Suppressor macrophage (primary cell): ENCODE measurements around the gene TLCD3A.
"Not testable (repeated sequence)": the region's sequence is repeated elsewhere in the genome, so short reads cannot be mapped to it uniquely, and the experiment has no call there.

Source experiments
- DNase-seq, 4 experiments: peaks; one replicate each; pipeline ENCODE4 v3.0.0-alpha.2; 2020 to 2022

The TLCD3A gene

GRCh38 chr17:750431-751037 is 18.1 kb downstream of the TLCD3A start:
- no peak for DNase-seq

- peak; percentile 56 to 76 (median 68) for DNase-seq
Observed at GRCh38 chr17:751269-752001, 19.0 kb downstream of the TLCD3A start.

DNA sequence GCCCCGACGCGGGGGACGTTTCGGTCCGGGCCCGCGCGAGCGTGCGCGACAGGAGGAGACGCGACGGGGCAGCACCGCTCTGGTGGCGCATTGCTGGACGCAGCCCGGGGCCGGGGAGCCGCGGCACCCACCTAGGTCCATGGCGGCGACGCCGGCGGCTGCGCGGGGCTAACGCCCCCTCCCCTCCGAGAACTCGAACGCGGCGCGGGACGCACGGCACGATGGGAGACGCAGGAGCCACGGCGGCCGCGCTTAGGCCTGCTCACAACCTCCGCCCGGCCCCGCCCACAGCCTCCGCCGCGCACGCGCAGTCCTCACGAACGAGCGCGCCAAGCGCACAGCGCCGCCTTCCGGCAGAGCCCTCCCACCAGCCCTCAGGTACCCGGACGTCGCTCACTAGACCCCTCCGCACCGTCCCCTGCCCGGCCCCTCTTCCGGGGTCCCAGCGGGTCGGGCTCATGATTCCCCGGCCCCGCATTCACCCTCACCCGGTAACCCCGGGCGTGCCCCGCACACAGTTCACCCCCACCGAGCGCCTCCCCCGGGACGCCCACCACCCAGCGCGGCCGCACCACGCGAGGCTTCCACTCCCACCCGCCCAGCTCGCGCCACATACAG is 19.7 kb downstream of the TLCD3A start, which contains the start of gene GEMIN4:
Gene GEMIN4, minus strand, starts transcription at position 263 of the 618 bp plus-strand sequence. Its CDS starts 122 bp downstream, at position 141.
- peak; percentile 91 to 97 (median 96) for DNase-seq

DNA sequence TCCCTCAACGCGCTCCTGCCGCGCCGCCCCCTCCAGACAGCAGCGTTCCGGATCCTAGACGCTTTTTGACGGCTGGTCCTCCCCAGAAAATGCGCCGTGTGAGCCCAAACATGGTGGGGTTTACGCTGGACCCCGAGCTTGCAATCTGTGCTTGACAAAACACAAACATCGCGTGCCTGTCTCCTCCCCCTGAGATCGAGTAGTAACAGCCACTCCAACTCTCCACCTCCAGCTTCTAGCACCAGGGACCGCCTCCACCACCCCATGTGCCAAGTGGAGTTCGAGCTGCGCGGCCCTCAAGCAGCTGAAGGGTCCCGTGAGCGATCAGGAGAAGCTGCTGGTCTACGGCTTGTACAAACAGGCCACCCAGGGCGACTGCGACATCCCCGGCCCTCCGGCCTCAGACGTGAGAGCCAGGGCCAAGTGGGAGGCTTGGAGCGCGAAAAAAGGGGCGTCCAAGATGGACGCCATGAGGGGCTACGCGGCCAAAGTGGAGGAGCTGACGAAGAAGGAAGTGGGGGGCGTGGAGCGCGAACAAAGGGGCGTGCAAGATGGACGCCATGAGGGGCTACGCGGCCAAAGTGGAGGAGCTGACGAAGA is 20.3 kb downstream of the TLCD3A start:
- peak; percentile 9 to 44 (median 32) for DNase-seq

DNA sequence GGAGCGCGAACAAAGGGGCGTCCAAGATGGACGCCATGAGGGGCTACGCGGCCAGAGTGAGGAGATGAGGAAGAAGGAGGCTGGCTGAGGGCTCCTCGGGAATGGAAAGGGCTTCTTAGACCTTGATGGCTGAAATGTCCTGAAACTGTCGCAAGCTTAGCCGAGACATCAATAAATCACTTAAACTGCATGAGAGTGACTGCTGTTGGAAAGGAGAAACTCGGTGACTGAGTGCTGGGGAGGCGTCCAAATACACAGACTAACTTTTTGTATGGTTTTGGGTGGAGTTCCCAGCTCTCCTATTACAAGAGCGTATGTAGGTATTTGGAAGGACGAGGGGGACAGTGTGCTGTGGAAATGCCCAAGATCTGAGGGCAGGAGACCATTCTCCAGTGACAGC is 21.0 kb downstream of the TLCD3A start:
- DNase-seq, result no peak

DNA sequence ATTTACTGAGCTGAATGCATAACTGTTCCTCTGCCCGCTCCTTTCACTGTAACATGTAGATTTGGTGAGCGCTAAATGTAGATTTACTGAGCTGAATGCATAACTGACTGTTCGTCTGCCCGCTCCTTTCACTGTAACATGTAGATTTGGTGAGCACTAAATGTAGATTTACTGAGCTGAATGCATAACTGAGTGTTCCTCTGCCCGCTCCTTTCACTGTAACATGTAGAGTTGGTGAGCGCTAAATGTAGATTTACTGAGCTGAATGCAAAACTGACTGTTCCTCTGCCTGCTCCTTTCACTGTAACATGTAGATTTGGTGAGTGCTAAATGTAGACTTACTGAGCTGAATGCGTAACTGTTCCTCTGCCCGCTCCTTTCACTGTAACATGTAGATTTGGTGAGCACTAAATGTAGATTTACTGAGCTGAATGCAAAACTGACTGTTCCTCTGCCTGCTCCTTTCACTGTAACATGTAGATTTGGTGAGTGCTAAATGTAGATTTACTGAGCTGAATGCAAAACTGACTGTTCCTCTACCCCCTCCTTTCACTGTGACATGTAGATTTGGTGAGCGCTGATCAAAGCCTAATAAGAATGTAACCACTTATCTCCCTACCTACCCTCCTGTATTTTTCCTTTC is 23.0 kb downstream of the TLCD3A start:
- not testable (repeated sequence) for DNase-seq

- DNase-seq, result not testable (repeated sequence)
Observed at GRCh38 chr17:756010-756567, 23.7 kb downstream of the TLCD3A start.

DNA sequence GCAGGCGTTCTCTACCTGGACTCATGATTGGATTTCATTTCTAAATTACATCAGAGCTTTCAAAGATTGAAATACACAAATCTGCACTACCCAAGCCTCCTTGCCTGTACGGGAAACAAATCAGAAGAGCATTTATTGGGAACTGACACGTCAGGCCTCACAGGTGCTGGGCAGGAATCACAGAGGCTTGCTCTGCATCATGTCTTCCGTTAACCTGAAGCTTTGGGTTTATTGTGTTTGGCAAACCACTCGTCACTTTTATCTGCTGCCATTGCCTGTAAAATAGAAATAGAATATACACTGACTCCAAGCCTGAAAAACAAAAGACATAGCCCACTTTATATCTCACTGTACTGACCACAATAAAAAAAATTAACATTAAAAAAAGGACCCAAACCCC is 27.6 kb downstream of the TLCD3A start:
- no peak for DNase-seq

DNA sequence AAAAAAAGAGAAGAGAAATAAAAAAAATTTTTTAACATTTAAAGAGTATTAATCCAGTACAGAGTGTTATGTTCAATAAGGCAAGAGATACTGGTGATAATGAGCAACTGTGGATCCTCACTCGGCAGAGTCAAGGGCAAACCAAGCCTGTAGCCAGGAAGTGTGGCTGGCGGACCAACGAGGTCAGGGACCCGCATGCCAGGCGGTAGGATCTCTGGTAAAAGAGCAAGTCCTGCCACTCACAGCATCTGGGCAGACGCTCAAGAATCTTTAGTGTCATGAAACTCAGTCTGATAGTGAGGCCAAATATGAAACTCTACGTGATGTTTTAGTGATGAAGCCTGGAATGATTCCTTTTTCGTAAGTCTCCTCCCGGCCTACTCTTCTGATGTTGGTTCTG is 28.0 kb downstream of the TLCD3A start:
- DNase-seq, result no peak

DNA sequence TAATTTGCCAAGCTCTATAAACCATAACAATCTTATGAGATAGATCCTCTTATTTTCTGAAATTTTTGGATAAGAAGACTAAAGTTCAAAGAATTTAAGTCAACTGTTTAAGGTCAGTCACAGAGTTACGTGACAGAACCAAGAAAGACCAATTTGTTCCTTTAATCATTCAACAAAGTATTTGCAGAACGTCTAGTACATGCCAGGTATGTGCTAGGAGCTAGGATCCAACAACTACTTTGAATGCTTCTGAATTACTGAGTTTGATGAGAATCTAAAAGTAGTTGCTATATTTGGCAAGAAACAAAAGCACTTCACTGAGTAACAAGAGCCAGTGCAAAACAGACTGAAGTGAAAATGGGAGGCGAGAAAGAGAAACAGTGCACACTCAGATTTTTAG is 34.7 kb downstream of the TLCD3A start:
- DNase-seq, result no peak

GRCh38 chr17:773016-773415 is 40.6 kb downstream of the TLCD3A start:
- no peak for DNase-seq

DNA sequence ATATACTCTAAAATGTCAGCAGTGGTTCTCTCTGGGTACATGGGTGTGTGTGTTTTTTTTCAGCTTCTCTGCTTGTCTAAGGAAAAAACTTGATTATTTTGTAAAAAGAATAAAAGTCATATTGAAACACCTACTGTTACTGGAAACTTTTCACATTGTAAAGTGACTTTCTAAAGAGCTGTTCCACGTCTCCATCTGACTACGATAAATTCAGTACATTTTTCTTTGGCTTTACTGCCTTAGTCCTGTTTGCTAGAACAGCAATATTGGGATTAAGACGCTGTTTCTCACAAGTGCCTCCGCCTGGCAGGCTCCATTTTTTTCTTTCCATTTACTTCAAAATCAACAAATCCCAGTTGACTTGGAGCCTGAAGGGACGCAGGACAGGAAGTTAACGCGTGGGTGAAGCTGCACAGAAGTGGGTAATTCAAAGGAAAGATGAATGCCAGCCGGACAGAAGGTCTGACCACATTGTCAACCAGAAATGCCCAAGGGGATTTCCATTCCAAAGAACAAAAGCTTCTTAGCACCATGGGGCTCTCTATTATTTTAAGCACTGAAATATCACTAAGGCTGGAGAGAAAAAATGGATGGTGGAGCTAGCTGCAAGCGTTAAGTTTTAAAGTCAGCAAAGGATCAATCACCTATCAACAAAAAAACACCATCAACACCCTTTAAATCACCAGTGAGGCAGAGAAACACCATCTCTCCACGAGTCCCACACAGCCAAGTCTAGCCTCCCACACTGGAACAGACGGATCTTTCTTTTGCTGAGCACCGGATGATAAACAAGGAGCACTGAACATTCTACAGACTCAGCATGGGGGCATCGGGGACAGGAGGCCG is 41.3 kb downstream of the TLCD3A start:
- no peak for DNase-seq

DNA sequence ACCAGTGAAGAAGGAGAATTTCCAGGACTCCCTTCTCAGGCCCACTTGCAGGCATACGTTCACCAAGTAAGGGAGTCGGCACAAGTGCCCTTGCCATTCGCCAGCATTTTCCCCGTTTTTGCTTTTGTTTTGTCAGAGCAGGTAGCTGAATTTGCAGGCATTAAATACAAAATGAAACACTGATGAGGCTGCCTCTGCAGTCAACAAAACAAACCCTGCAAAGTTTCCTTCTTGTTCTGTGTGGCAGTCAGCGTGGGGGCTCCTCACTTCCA is 41.9 kb downstream of the TLCD3A start:
- no peak for DNase-seq

GRCh38 chr17:778096-778495 is 45.7 kb downstream of the TLCD3A start:
- no peak for DNase-seq

- peak; percentile 94 to 98 (median 97) for DNase-seq
Observed at GRCh38 chr17:781805-782731, 49.7 kb downstream of the TLCD3A start, which contains the start of the genes GLOD4 and MRM3. GLOD4 (minus strand) TSS chr17:782280; CDS start chr17:782255, 25 bp downstream. MRM3 (plus strand) TSS chr17:782353; CDS start chr17:782379, 26 bp downstream.

DNA sequence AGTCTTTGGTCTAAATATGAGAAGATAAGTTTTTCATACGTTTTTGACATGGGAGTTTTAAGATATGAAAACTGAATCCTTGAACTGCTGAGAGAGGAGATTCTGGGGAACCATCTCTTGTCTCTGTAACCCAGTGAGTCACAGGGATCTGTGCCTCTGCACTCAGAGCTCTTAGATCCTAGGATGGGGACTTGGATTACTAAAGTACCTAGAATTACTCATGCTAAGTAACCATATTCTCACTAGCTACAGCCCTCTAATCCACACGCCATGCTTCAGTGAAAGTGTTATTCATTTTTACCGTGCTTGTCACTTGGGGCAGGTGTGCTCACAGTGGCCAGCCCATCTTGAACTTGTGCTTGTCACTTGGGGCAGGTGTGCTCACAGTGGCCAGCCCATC is 51.7 kb downstream of the TLCD3A start:
- DNase-seq, result no peak

DNA sequence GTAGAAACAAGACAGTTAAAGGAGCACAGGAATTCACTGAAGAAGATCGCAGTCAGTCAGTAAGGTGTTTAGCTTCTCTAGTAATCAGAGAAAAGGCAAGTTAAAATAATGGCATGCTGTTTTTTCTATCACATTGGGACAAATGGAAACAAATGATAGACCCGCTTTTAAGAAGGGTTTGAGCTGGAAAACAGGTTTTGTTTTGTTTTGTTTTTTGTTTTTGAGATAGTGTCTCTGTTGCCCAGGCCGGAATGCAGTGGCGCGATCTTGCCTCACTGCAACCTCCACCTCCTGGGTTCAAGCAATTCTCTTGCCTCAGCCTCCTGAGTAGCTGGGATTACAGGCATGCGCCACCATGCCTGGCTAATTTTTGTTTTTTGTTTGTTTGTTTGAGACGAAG is 53.5 kb downstream of the TLCD3A start:
- not testable (repeated sequence) for DNase-seq

- DNase-seq, result no peak
Observed at GRCh38 chr17:787641-788221, 55.3 kb downstream of the TLCD3A start.

DNA sequence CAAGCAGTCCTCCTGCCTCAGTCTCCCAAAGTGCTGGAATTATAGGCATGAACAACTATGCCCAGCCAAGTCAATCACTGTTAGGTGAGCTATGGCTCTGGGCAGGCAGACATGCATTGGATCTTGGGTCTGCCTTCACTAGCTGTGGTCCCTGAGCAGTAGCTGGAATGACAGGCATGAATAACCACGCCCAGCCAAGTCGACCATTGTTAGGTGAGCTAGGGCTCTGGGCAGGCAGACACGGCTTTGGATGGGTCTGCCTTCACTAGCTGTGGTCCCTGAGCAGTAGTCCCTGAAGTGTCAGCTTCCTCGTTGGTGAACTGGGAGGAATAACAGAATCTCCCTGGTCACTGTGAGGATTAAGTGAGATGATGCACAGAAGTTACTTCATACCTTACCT is 56.2 kb downstream of the TLCD3A start:
- DNase-seq, result no peak
